K562 (cell line): Measurements from ENCODE around the gene LIX1L. TPM values are rescaled to one million over a fixed set of nuclear protein-coding genes. Genes with fewer than 3 reads are reported as not detected.
A peak's percentile ranks its signal among the peaks of the same experiment; 100 is the strongest.

Source experiments
- ATAC-seq: fragments of 200-7000 bp; cut with Tn5 transposase; 3 replicates; pipeline ENCODE4 v1.9.1; 2020; ENCODE audit warnings: moderate library complexity
- BruUV-seq: library from RNA; stranded (reverse); fragments of 400-500 nt; replicated peaks from 2 replicates; lab custom pipeline; 2021; lab: Mats Ljungman, UMichigan
- CTCF ChIA-PET: fragments of 300-600 bp; formaldehyde crosslinking; extraction: SDS; loops from one replicate; lab custom pipeline; 2021; ENCODE audit warnings: low intra/inter-chr PET ratio; lab: Yijun Ruan, JAX
- POLR2A ChIA-PET: fragments of 300-600, 350-650 bp; sonication (Branson Sonifier 250); formaldehyde crosslinking; extraction: SDS; loops from one replicate; lab custom pipeline; 2021; ENCODE audit warnings: antibody characterized with exemption, inconsistent platforms; lab: Yijun Ruan, JAX
- DNase-seq, 4 experiments: peaks; one replicate each; pipeline versions ENCODE4 v3.0.0 to v3.0.0-alpha.2; 2011 to 2018; ENCODE audit warnings: low spot score in 3 of 4, mixed read lengths in 3 of 4; ENCODE audit errors: extremely low read depth in 1 of 4
- FAIRE-seq: peaks from 2 replicates; lab custom pipeline; 2011; peaks lifted over from hg19 to GRCh38; lab: Jason Lieb, UNC
- H2AFZ ChIP-seq: 2 replicates; pipeline ENCODE4 v1.6.0; 2011; ENCODE audit warnings: low read depth, low read length, control low read depth, inconsistent platforms
- H3K27ac ChIP-seq: fragments of 200-600 bp; 3 replicates; pipeline ENCODE4 v1.8.0; 2011; ENCODE audit warnings: low read depth, mild to moderate bottlenecking, control low read depth, inconsistent platforms, low read length, moderate library complexity, mixed read lengths; ENCODE audit errors: extremely low read depth
- H3K27me3 ChIP-seq, 2 experiments: fragments of 300-600 bp in 1 of 2; 2 replicates in 1 of 2; 3 replicates in 1 of 2; pipeline versions ENCODE4 v1.6.0 to v1.8.0; 2011; ENCODE audit warnings: inconsistent platforms in 2 of 2, low read length in 2 of 2, mild to moderate bottlenecking in 1 of 2, mixed read lengths in 1 of 2, moderate library complexity in 1 of 2; ENCODE audit not compliant: control insufficient read depth in 2 of 2, insufficient read depth in 2 of 2
- H3K36me3 ChIP-seq: fragments of 300-600 bp; 3 replicates; pipeline ENCODE4 v1.8.0; 2011; ENCODE audit warnings: mild to moderate bottlenecking, low read length, inconsistent platforms; ENCODE audit not compliant: control insufficient read depth, insufficient read depth
- H3K4me1 ChIP-seq, 2 experiments: fragments of 200-600 bp in 1 of 2; replicated peaks in 1 of 2; 2 replicates in 1 of 2; 3 replicates in 1 of 2; pipeline versions ENCODE4 v1.5.1 to v1.8.0; 2011; ENCODE audit warnings: inconsistent platforms in 2 of 2, low read length in 2 of 2, mild to moderate bottlenecking in 1 of 2, mixed read lengths in 1 of 2, moderate library complexity in 1 of 2; ENCODE audit not compliant: control insufficient read depth in 2 of 2, insufficient read depth in 2 of 2
- H3K4me2 ChIP-seq: 2 replicates; pipeline ENCODE4 v1.6.1; 2011; ENCODE audit warnings: low read length, control low read depth, inconsistent platforms, mixed read lengths; ENCODE audit not compliant: insufficient read depth
- H3K4me3 ChIP-seq: fragments of 200-600 bp; sonication (generic), shearing (Covaris generic); 2 replicates; pipeline ENCODE4 v1.5.1; 2016; ENCODE audit warnings: control low read depth, inconsistent platforms
- H3K79me2 ChIP-seq: fragments of 200-600 bp; 3 replicates; pipeline ENCODE4 v1.8.0; 2011; ENCODE audit warnings: low read length, inconsistent platforms; ENCODE audit not compliant: control insufficient read depth, insufficient read depth
- H3K9ac ChIP-seq, 2 experiments: 2 replicates each; pipeline versions ENCODE4 v1.6.0 to v1.6.1; 2011; ENCODE audit warnings: low read depth in 2 of 2, low read length in 2 of 2, control low read depth in 1 of 2, inconsistent platforms in 1 of 2, mild to moderate bottlenecking in 1 of 2, mixed read lengths in 1 of 2; ENCODE audit not compliant: insufficient read depth in 1 of 2
- H3K9me1 ChIP-seq: one replicate; pipeline ENCODE4 v1.6.0; 2011; ENCODE audit warnings: inconsistent platforms, mild to moderate bottlenecking, low read length, moderate library complexity; ENCODE audit not compliant: control insufficient read depth, insufficient read depth
- H3K9me3 ChIP-seq: replicated peaks from 2 replicates; pipeline ENCODE4 v1.5.1; 2011; ENCODE audit warnings: low read depth, low read length, inconsistent platforms; ENCODE audit not compliant: control insufficient read depth, insufficient read depth
- H4K20me1 ChIP-seq: replicated peaks from 2 replicates; pipeline ENCODE4 v1.6.1; 2011; ENCODE audit warnings: low read length, inconsistent platforms, mixed read lengths; ENCODE audit not compliant: control insufficient read depth, insufficient read depth
- CBX1 ChIP-seq: sonication (generic); IDR thresholded peaks from 2 replicates; pipeline ENCODE4 v1.6.1; 2016; ENCODE audit warnings: antibody characterized with exemption, low read depth, mild to moderate bottlenecking
- FOXA3 ChIP-seq, 2 experiments: fragments of 450-650 bp in 1 of 2; sonication (generic) in 1 of 2; formaldehyde crosslinking; IDR thresholded peaks in 1 of 2; conservative IDR thresholded peaks in 1 of 2; 2 replicates each; pipeline versions ENCODE4 v1.4.0 to v1.8.0; 2020 to 2022; ENCODE audit warnings: mild to moderate bottlenecking in 2 of 2, missing genetic modification reagents in 1 of 2
- GTF2A2 ChIP-seq: IDR thresholded peaks from 2 replicates; pipeline ENCODE4 v1.6.1; 2016; ENCODE audit warnings: mild to moderate bottlenecking, missing genetic modification characterization, missing compliant biosample characterization
- MAZ ChIP-seq, 2 experiments: fragments of 450-650 bp in 1 of 2; sonication (generic) in 1 of 2; formaldehyde crosslinking; IDR thresholded peaks in 1 of 2; conservative IDR thresholded peaks in 1 of 2; 2 replicates each; pipeline versions ENCODE4 v1.4.0 to v1.5.0; 2020; ENCODE audit warnings: mild to moderate bottlenecking in 1 of 2, missing genetic modification reagents in 1 of 2
- NR1H2 ChIP-seq: sonication (generic); formaldehyde crosslinking; IDR thresholded peaks from 2 replicates; pipeline ENCODE4 v1.4.0; 2020; ENCODE audit warnings: mild to moderate bottlenecking, missing genetic modification reagents
- POLR3G ChIP-seq: IDR thresholded peaks from 2 replicates; pipeline ENCODE4 v1.6.1; 2011; ENCODE audit not compliant: insufficient read length, insufficient replicate concordance; ENCODE audit errors: extremely low read depth
- RNF2 ChIP-seq: sonication (generic); IDR thresholded peaks from 2 replicates; pipeline ENCODE4 v1.6.1; 2016
- SMAD1 ChIP-seq: fragments of 150-350 bp; IDR thresholded peaks from 2 replicates; pipeline ENCODE4 v1.6.1; 2014; ENCODE audit warnings: low read length, low read depth; ENCODE audit not compliant: partially characterized antibody
- TFAM ChIP-seq: fragments of 250-450 bp; sonication (Bioruptor Pico); conservative IDR thresholded peaks from 2 replicates; pipeline ENCODE4 v1.5.0; 2021; ENCODE audit warnings: mild to moderate bottlenecking, moderate library complexity
- ZFX ChIP-seq: sonication (generic); formaldehyde crosslinking; IDR thresholded peaks from 2 replicates; pipeline ENCODE4 v1.8.0; 2022; ENCODE audit warnings: mild to moderate bottlenecking, missing genetic modification reagents, moderate library complexity
- ZNF121 ChIP-seq: sonication (generic); formaldehyde crosslinking; conservative IDR thresholded peaks from 2 replicates; pipeline ENCODE4 v1.8.0; 2022; ENCODE audit warnings: missing genetic modification reagents
- ZNF79 ChIP-seq: fragments of 250-450 bp; sonication (Bioruptor Pico); IDR thresholded peaks from 2 replicates; pipeline ENCODE4 v1.4.0; 2020; ENCODE audit warnings: low read depth, mild to moderate bottlenecking, moderate library complexity
- WGBS: fragments of 100-300 bp; shearing (Covaris generic); methylation state at CpG from one replicate; pipeline ENCODE4 v1.1.6; 2016; ENCODE audit warnings: low coverage, mixed read lengths; ENCODE audit not compliant: insufficient coverage; ENCODE audit errors: missing lambda C conversion rate; 5-methylcytosine and 5-hydroxymethylcytosine counted together
- in situ Hi-C: fragments of 300-500 bp; cut with MboI; formaldehyde crosslinking; loops from 4 replicates; pipeline ENCODE4 v1.15.0; 2018; ENCODE audit warnings: inconsistent platforms, mixed read lengths
- intact Hi-C: fragments of 100-400 bp; cut with micrococcal nuclease; formaldehyde crosslinking; loops from 2 replicates; pipeline ENCODE4 v1.14.2; 2022
- polyA plus RNA-seq, 8 experiments: library from polyadenylated mRNA; depleted of rRNA in 4 of 8; stranded (reverse) in 5 of 8; unstranded in 3 of 8; fragments of >200 nt; fragmentation: Nextera tagmentation in 2 of 8; fragmentation: Illumina TruSeq in 1 of 8; extraction: Ambion mirVana in 2 of 8; extraction: Trizol in 1 of 8; gene quantifications; 2 replicates each; pipeline versions ENCODE4 v1.2.1 to v1.2.3, GENCODE V29; 2011 to 2014; ENCODE audit warnings: inconsistent platforms in 1 of 8, missing spikeins in 1 of 8
- total RNA-seq, 7 experiments: library from RNA; depleted of rRNA in 6 of 7; stranded (reverse); fragments of >200 nt in 6 of 7; fragmentation: Illumina TruSeq in 2 of 7; extraction: Trizol in 2 of 7; gene quantifications; 2 replicates each; pipeline versions ENCODE4 v1.2.1 to v1.2.3, GENCODE V29; 2011 to 2021; ENCODE audit warnings: low replicate concordance in 1 of 7
- TF ChIP-seq, protein P1 (sequence below): fragments of 250-450 bp; sonication (Bioruptor Pico); IDR thresholded peaks from 2 replicates; pipeline ENCODE4 v1.8.0; 2021; ENCODE audit warnings: moderate library complexity, mild to moderate bottlenecking, inconsistent platforms
- TF ChIP-seq, protein P2 (sequence below), 2 experiments: fragments of 150-350 bp in 1 of 2; IDR thresholded peaks; 2 replicates each; pipeline ENCODE4 v1.6.1; 2012 to 2016; ENCODE audit warnings: low read depth in 2 of 2, low read length in 2 of 2, mild to moderate bottlenecking in 1 of 2, moderate library complexity in 1 of 2
- TF ChIP-seq, protein P3 (sequence below): fragments of 450-650 bp; IDR thresholded peaks from 2 replicates; pipeline ENCODE4 v1.7.0; 2016; ENCODE audit warnings: borderline replicate concordance

Gene LIX1L
- total and polyA plus RNA-seq, 9 of the 15 experiments (the other 6 are each of a cell fraction or from before 2014, with no cell fraction given) = 4.6 to 26.5 (median 12.5) TPM

DNA sequence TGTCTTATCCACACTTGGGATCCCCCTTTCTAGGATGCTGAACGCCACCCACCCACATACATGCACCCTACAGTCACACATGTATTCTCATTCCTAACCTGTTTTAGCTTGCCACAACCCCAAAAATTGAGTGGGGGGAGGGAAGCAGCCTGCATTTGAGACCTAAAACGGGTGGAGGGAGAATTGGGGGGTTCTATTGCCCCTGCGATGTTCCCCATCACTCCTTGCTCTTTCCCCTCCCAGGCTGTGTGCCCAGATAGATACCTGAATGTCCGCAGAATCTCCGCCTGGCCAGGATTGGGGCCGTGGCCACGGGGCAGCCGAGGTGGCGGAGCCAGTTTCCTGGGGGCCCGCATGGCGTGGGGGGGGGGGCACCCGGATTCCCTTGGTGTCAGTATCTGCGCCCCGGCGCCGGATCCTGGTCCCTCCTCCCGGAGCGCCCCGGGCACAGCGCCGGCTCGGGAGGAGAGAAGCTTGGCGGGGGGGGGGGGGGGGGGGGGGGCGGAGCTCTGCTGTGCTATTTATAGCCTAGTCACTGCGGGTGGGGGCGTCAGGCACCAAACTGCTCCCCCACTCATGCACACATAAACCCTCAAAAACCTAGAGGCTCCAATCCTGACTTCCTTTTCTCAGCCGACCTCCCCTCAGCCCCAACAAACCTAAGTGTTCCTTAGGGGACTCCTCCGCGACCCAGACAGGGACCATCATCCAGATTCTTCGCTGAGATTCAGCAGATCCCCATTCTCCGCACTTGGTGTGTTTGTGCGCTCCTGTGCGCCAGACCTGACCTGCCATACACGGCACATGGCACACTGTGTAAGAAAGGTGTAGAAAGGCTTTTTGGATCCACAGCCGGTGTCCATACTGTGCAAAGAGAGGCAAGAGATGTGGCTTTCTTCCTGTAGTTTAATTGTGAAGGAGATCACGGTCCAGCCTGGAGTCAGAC lies 4.6 kb upstream of the LIX1L start:
- H3K9me1 ChIP-seq = no peaks in the 10 kb centered on the region
- 4% methylated on average over 22 of the region's 36 CpGs for WGBS
- DNase-seq (peak in 3 of 4 experiments; percentile 78 to 83 (median 83)), FAIRE-seq (peak; percentile 42), ATAC-seq (no peak)
- H4K20me1 ChIP-seq = no peaks in the 10 kb centered on the region
- peaks cover 24% of the 10 kb centered on the region for H3K79me2 ChIP-seq
- no TSS peak for BruUV-seq
- intact Hi-C loops = no loop called here
- CTCF ChIA-PET = no interaction called here
- no peaks in the 10 kb centered on the region; a peak in 1 of 5 replicates for H3K27me3 ChIP-seq
- H3K27ac ChIP-seq = peak overlapping the region; percentile 87; the same call in 2 of the 3 replicates
- peak overlapping the region; percentile 46 for H3K4me3 ChIP-seq
- H2AFZ ChIP-seq = peak overlapping the region; percentile 87
- H3K4me1 ChIP-seq = peaks cover 29 to 37% of the 10 kb centered on the region in 2 experiments; a peak in 4 of 5 replicates
- POLR2A ChIA-PET = interaction anchor here (2.1 to 4.0 kb wide), 3 partner anchors 8 to 36 kb away, joined by 8 to 50 read pairs (median 15); partner anchors contain the start of gene RBM8A
- peak overlapping the region; percentile 86 for H3K4me2 ChIP-seq
- in situ Hi-C loops = no loop called here
- peaks cover 3% of the 10 kb centered on the region; the same call in 1 of the 2 replicates for H3K9me3 ChIP-seq
- H3K36me3 ChIP-seq = no peaks in the 10 kb centered on the region
- peak overlapping the region; percentile 87 to 88 for H3K9ac ChIP-seq
- TF ChIP-seq POLR3G = no peak
- no peak for TF ChIP-seq ZFX
- no peak for TF ChIP-seq GTF2A2 (tag)
- TF ChIP-seq NR1H2 = no peak
- TF ChIP-seq ZNF79 (CRISPR knock-in tag) = no peak
- TF ChIP-seq ZNF121 (CRISPR knock-in tag) = peak; percentile 25; the same call in 1 of the 2 replicates
- TF ChIP-seq, protein P1, sequence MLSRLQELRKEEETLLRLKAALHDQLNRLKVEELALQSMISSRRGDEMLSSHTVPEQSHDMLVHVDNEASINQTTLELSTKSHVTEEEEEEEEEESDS = no peak
- no peak for TF ChIP-seq FOXA3 (CRISPR knock-in tag; conservative IDR thresholded peaks at IDR 0.05 in 1 of 2, IDR thresholded peaks at IDR 0.05 in 1 of 2)
- no peak for TF ChIP-seq SMAD1
- no peak for TF ChIP-seq TFAM
- TF ChIP-seq CBX1 = no peak
- TF ChIP-seq, protein P2, sequence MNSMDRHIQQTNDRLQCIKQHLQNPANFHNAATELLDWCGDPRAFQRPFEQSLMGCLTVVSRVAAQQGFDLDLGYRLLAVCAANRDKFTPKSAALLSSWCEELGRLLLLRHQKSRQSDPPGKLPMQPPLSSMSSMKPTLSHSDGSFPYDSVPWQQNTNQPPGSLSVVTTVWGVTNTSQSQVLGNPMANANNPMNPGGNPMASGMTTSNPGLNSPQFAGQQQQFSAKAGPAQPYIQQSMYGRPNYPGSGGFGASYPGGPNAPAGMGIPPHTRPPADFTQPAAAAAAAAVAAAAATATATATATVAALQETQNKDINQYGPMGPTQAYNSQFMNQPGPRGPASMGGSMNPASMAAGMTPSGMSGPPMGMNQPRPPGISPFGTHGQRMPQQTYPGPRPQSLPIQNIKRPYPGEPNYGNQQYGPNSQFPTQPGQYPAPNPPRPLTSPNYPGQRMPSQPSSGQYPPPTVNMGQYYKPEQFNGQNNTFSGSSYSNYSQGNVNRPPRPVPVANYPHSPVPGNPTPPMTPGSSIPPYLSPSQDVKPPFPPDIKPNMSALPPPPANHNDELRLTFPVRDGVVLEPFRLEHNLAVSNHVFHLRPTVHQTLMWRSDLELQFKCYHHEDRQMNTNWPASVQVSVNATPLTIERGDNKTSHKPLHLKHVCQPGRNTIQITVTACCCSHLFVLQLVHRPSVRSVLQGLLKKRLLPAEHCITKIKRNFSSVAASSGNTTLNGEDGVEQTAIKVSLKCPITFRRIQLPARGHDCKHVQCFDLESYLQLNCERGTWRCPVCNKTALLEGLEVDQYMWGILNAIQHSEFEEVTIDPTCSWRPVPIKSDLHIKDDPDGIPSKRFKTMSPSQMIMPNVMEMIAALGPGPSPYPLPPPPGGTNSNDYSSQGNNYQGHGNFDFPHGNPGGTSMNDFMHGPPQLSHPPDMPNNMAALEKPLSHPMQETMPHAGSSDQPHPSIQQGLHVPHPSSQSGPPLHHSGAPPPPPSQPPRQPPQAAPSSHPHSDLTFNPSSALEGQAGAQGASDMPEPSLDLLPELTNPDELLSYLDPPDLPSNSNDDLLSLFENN (IDR thresholded peaks at IDR 0.05; ENCODE audit: low read depth in 2 of 2, low read length in 2 of 2) = no peak
- 0 out of 4 replicates have a peak, but pooled peaks of 1 of the 2 experiments have one; percentile 32 for TF ChIP-seq MAZ (CRISPR knock-in tag; conservative IDR thresholded peaks at IDR 0.05 in 1 of 2, IDR thresholded peaks at IDR 0.05 in 1 of 2)
- TF ChIP-seq RNF2 = no peak
- TF ChIP-seq, protein P3, sequence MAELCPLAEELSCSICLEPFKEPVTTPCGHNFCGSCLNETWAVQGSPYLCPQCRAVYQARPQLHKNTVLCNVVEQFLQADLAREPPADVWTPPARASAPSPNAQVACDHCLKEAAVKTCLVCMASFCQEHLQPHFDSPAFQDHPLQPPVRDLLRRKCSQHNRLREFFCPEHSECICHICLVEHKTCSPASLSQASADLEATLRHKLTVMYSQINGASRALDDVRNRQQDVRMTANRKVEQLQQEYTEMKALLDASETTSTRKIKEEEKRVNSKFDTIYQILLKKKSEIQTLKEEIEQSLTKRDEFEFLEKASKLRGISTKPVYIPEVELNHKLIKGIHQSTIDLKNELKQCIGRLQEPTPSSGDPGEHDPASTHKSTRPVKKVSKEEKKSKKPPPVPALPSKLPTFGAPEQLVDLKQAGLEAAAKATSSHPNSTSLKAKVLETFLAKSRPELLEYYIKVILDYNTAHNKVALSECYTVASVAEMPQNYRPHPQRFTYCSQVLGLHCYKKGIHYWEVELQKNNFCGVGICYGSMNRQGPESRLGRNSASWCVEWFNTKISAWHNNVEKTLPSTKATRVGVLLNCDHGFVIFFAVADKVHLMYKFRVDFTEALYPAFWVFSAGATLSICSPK = no peak
